CD4-positive, alpha-beta T cell treated with Interleukin-15 for 4 hours (primary cell): ENCODE results near the gene RAG2.

Experiments used
- DNase-seq: peaks from one replicate; pipeline ENCODE4 v3.0.0-alpha.2; 2020; ENCODE audit warnings: low spot score

Gene RAG2

GRCh38 chr11:36550385-36551115, 47.5 kb downstream of the RAG2 start:
- DNase-seq, result no peak
